Measurements from ENCODE around the gene PKP4.

DNA sequence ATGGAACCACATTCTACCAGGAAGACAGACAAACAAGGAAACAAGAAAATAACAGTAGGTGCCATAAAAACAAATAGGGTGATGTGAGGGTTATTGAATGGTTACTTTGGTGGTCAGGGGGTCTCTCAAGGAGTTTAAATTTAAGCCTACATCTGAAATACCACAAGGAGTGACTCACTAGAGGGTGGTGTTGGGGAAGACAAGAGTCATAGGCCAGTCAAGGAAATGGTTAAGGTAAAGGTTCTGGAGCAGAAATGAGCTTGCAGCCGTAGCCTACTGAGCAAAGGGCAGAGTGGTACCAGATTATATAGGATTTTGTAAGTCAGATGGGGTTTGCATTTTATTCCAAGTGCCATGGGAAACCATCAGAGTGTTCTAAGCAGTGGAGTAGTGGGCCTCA lies 202.7 kb downstream of the PKP4 start:
- no peak for TF ChIP-seq CTCF (conservative IDR thresholded peaks at IDR 0.05 in 1 of 2, IDR thresholded peaks at IDR 0.05 in 1 of 2; ENCODE audit: low read depth in 1 of 2, low read length in 2 of 2)
- TF ChIP-seq EZH2 (IDR thresholded peaks at IDR 0.05; ENCODE audit: low read length, missing control alignments) = no peak
